Fibroblast of mammary gland (primary cell): Measurements from ENCODE around the gene SLC5A4.

Experiments used
- DNase-seq: peaks from one replicate; pipeline ENCODE4 v3.0.0-alpha.2; 2010; ENCODE audit warnings: low read depth
- H3K4me3 ChIP-seq: 2 replicates; pipeline ENCODE4 v1.5.1; 2011; ENCODE audit warnings: low read depth, mild to moderate bottlenecking, low read length, moderate library complexity; ENCODE audit not compliant: control insufficient read depth
- TF ChIP-seq, protein P1 (sequence below): conservative IDR thresholded peaks from 2 replicates; pipeline ENCODE4 v1.5.1; 2011; ENCODE audit warnings: low read depth, low read length, inconsistent platforms; ENCODE audit not compliant: control insufficient read depth, insufficient read depth

SLC5A4 gene

GRCh38 chr22:32249231-32249630 is 5.9 kb downstream of the SLC5A4 start:
- DNase-seq, result no peak
- TF ChIP-seq, protein P1, sequence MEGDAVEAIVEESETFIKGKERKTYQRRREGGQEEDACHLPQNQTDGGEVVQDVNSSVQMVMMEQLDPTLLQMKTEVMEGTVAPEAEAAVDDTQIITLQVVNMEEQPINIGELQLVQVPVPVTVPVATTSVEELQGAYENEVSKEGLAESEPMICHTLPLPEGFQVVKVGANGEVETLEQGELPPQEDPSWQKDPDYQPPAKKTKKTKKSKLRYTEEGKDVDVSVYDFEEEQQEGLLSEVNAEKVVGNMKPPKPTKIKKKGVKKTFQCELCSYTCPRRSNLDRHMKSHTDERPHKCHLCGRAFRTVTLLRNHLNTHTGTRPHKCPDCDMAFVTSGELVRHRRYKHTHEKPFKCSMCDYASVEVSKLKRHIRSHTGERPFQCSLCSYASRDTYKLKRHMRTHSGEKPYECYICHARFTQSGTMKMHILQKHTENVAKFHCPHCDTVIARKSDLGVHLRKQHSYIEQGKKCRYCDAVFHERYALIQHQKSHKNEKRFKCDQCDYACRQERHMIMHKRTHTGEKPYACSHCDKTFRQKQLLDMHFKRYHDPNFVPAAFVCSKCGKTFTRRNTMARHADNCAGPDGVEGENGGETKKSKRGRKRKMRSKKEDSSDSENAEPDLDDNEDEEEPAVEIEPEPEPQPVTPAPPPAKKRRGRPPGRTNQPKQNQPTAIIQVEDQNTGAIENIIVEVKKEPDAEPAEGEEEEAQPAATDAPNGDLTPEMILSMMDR, result no peak
- H3K4me3 ChIP-seq, result no peak overlapping the region

DNA sequence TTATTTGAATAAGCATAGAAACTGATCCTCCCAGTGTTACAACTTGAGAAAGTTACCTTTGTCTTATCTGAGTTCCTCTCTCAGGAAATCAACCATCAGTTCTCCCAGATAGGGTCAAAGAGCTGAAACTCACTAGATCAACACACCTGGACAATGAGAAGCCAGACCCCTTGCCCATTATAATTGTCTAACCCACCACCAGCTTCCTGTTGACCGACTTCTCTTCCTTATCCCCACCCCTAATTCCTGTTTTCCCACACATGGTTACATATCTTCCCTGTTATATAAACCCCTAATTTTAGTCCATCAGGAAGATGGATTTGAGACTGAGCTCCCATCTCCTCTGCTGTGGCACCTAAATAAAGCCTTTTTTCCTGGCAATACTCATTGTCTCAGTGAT is 6.9 kb downstream of the SLC5A4 start:
- no peak overlapping the region for H3K4me3 ChIP-seq
- no peak for DNase-seq
- TF ChIP-seq, protein P1, result no peak

- TF ChIP-seq, protein P1, result no peak
- DNase-seq, result no peak
- no peak overlapping the region for H3K4me3 ChIP-seq
Observed at GRCh38 chr22:32246166-32246565, 9.0 kb downstream of the SLC5A4 start.

DNA sequence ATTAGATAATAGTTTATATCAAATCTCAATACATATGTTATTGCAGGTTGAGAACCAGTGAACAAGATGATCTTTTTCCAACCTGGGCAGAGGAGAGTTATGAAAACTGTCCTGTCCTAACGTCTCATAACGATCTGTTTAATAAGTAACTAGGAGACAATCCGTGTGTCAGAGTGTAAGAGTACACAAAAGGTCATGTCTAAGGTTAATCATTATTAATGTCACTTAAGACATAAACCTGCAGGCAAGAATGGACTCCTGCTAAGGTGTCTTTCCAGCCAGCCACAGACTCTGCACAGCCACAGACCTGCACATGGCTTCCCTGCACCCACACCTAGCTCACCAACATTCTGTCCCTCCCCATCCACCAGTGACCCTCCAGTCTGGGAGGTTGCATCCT is 10.1 kb downstream of the SLC5A4 start:
- H3K4me3 ChIP-seq, result no peak overlapping the region
- no peak for DNase-seq
- TF ChIP-seq, protein P1, result no peak

GRCh38 chr22:32244547-32244946 is 10.6 kb downstream of the SLC5A4 start:
- TF ChIP-seq, protein P1, result no peak

DNA sequence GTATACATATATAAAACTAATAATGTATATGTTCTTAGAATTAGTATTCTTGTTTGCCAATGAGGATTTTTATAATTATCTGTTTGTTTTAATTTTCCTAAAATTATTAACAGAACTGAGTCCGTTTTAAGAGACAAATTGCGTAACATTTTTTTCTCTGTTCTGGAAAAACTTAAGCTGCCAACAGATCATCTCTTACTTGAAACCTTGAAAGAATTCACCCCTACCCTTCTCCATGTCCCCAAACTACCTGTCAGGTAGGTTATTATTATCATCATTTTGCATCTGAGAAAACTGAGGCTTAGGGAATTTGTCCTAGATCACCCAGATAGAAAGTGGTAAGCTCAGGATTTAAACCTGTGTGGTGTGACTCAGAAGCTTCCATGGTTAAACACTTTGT is 14.7 kb downstream of the SLC5A4 start:
- no peak overlapping the region for H3K4me3 ChIP-seq
- no peak for DNase-seq
- TF ChIP-seq, protein P1, result no peak

More at GRCh38 chr22:32244547-32244946, 10.6 kb downstream of the SLC5A4 start:
- no peak for DNase-seq
- no peak overlapping the region for H3K4me3 ChIP-seq

- TF ChIP-seq, protein P1, result no peak
- H3K4me3 ChIP-seq, result no peak overlapping the region
- DNase-seq, result no peak
Observed at GRCh38 chr22:32237906-32238305, 17.2 kb downstream of the SLC5A4 start.
